MG63 (cell line): ENCODE data around the gene SHKBP1. TPM values are rescaled to one million over a fixed set of nuclear protein-coding genes. Genes with fewer than 3 reads are reported as not detected.

Experiments
- DNase-seq: peaks from one replicate; pipeline ENCODE4 v3.0.0-alpha.2; 2020
- H3K27me3 ChIP-seq: fragments of 250-450 bp; sonication (Bioruptor Pico); 2 replicates; pipeline ENCODE4 v1.5.1; 2020; ENCODE audit warnings: mild to moderate bottlenecking, moderate library complexity
- H3K36me3 ChIP-seq: fragments of 250-450 bp; sonication (Bioruptor Pico); 2 replicates; pipeline ENCODE4 v1.5.1; 2020; ENCODE audit warnings: mild to moderate bottlenecking, moderate library complexity
- H3K4me3 ChIP-seq: fragments of 250-450 bp; sonication (Bioruptor Pico); 2 replicates; pipeline ENCODE4 v1.5.1; 2020; ENCODE audit warnings: mild to moderate bottlenecking, moderate library complexity
- H3K9me3 ChIP-seq: fragments of 250-450 bp; sonication (Bioruptor Pico); 2 replicates; pipeline ENCODE4 v1.5.1; 2020; ENCODE audit warnings: mild to moderate bottlenecking, moderate library complexity
- total RNA-seq: library from RNA; depleted of rRNA; stranded (reverse); fragments of >200 nt; shearing (Covaris generic); gene quantifications from 2 replicates; pipeline ENCODE4 v1.2.3, GENCODE V29; 2014; ENCODE audit warnings: low replicate concordance; rRNA removed

SHKBP1 gene
- total RNA-seq, 1 experiment from 2014 or later: 105 TPM

DNA sequence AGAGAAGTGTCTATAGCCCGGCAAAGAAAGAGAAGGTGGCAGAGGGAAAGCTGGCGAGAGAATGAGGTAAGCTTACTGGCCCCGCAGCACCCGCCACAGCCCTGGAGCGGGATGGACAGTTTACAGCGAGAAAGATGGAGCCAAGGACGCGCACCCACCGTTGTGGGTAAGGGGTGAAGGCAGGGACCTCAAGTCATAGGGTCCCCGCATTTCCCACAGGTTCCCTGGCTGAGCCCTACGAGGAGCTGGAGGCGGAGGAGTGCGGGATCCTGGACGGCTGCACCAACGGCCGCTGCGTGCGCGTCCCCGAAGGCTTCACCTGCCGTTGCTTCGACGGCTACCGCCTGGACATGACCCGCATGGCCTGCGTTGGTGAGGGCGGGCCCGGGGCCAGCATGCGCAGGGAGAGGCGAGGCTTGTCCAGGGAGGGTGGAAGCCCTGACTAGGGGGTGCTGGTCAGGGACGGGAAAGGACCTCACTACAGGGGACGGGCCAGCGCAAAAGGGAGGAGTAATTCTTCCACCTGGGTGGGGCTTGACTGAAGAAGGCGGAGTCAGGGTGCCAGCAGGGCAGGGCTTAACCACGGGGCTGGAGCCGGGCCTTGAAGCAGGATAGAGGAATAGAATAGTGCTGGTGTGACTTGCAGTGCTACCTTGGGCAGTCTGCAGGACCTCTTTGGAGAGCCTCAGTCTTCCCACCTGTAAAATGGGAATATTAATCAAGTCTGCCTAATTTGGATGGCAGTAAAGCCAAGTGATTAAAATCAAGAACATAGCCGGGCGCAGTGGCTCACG lies 51.0 kb downstream of the SHKBP1 start:
- no peak for DNase-seq
- Histone ChIP-seq H3K27me3 (no peaks in the 10 kb centered on the region), H3K36me3 (peaks cover 74% of the 10 kb centered on the region), H3K9me3 (no peaks in the 10 kb centered on the region), H3K4me3 (no peak overlapping the region)

- no peaks in the 10 kb centered on the region for H3K27me3 ChIP-seq
- H3K36me3 ChIP-seq: peaks cover 58% of the 10 kb centered on the region
- no peaks in the 10 kb centered on the region for H3K9me3 ChIP-seq
- no peak overlapping the region for H3K4me3 ChIP-seq
- no peak for DNase-seq
These were observed 52.7 kb downstream of the SHKBP1 start for GRCh38 chr19:40629346-40629745.

- no peaks in the 10 kb centered on the region for H3K9me3 ChIP-seq
- peaks cover 47% of the 10 kb centered on the region for H3K36me3 ChIP-seq
- H3K27me3 ChIP-seq: no peaks in the 10 kb centered on the region
- no peak for DNase-seq
- no peak overlapping the region for H3K4me3 ChIP-seq
These were observed 54.0 kb downstream of the SHKBP1 start for GRCh38 chr19:40630571-40631160.

- Histone ChIP-seq H3K4me3 (no peak overlapping the region), H3K9me3 (no peaks in the 10 kb centered on the region), H3K27me3 (no peaks in the 10 kb centered on the region), H3K36me3 (peaks cover 32% of the 10 kb centered on the region)
- no peak for DNase-seq
These were observed 55.8 kb downstream of the SHKBP1 start for GRCh38 chr19:40632311-40633036.

- peaks cover 25% of the 10 kb centered on the region for H3K36me3 ChIP-seq
- H3K4me3 ChIP-seq: no peak overlapping the region
- peak; percentile 49 for DNase-seq
These were observed 56.5 kb downstream of the SHKBP1 start for GRCh38 chr19:40633207-40633606.

DNA sequence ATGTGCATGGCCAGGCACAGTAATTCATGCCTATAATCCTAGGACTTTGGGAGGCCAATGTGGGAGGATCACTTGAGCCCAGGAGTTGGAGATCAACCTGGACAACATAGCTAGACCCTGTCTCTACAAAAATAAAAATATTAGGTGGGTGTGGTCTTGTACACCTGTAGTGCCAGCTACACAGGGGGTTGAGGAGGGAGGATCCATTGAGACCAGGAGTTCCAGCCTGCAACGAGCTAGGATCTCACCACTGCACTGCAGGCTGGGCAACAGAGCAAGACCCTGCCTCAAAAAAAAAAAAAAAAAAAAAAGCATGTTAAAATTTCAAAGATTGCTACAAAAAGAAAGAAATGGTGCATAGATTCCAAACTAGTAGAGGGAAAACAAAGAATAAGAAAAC lies 61.7 kb downstream of the SHKBP1 start:
- DNase-seq: no peak
- no peaks in the 10 kb centered on the region for H3K9me3 ChIP-seq
- H3K4me3 ChIP-seq: no peak overlapping the region
- no peaks in the 10 kb centered on the region for H3K27me3 ChIP-seq
- H3K36me3 ChIP-seq: no peaks in the 10 kb centered on the region

More at GRCh38 chr19:40633207-40633606, 56.5 kb downstream of the SHKBP1 start:
- Histone ChIP-seq H3K9me3 (no peaks in the 10 kb centered on the region), H3K27me3 (no peaks in the 10 kb centered on the region)

- DNase-seq: no peak
- H3K4me3 ChIP-seq: no peak overlapping the region
- H3K36me3 ChIP-seq: no peaks in the 10 kb centered on the region
- H3K9me3 ChIP-seq: no peaks in the 10 kb centered on the region
- no peaks in the 10 kb centered on the region for H3K27me3 ChIP-seq
These were observed 62.9 kb downstream of the SHKBP1 start for GRCh38 chr19:40639638-40639982.

DNA sequence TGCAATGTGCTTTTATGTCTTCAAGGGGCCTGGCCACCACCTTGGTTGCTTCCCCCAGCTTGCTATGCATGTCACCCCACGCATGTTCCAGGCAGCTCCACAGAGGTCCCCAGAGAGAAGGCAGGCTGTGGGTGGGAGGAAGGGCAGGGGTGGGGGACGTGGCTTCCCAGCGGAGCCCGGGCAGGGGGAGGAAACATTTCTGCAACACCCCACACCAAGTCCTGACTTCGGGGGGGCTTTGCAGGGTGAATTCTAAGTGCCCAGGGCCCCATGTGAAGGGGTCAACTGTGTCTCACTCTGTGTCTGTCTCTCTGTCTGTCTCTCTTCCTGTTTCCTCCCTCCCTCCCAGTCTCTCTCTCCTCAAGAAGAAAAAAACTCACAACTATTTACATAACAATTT lies 64.1 kb downstream of the SHKBP1 start:
- H3K36me3 ChIP-seq: no peaks in the 10 kb centered on the region
- no peaks in the 10 kb centered on the region for H3K27me3 ChIP-seq
- H3K4me3 ChIP-seq: no peak overlapping the region
- no peak for DNase-seq
- no peaks in the 10 kb centered on the region for H3K9me3 ChIP-seq

Other genes starting within 250 kb of the SHKBP1 start
- gene C19orf47, start 228.5 kb upstream of the SHKBP1 start, total RNA-seq: 27.0 and 37.3 TPM in 2 replicates
- gene PLD3, start 228.2 kb upstream of the SHKBP1 start, total RNA-seq: 141 and 144 TPM in 2 replicates
- gene HIPK4, start 186.7 kb upstream of the SHKBP1 start, total RNA-seq: 0.22 and 0.69 TPM in 2 replicates
- gene PRX, start 163.5 kb upstream of the SHKBP1 start, total RNA-seq: 5.6 and 6.3 TPM in 2 replicates
- 19.1 and 35.3 TPM in 2 replicates for gene SERTAD1, start 150.9 kb upstream of the SHKBP1 start, total RNA-seq
- gene SERTAD3, start 132.5 kb upstream of the SHKBP1 start, total RNA-seq: 15.9 and 38.3 TPM in 2 replicates
- gene BLVRB, start 111.1 kb upstream of the SHKBP1 start, total RNA-seq: 140 and 179 TPM in 2 replicates
- gene SPTBN4, start 109.9 kb upstream of the SHKBP1 start, total RNA-seq: 0.16 and 3.0 TPM in 2 replicates
- 12.9 and 26.5 TPM in 2 replicates for gene LTBP4, start 24.5 kb downstream of the SHKBP1 start, total RNA-seq
- 42.1 and 42.8 TPM in 2 replicates for gene NUMBL, start 113.8 kb downstream of the SHKBP1 start, total RNA-seq
- gene COQ8B, start 140.0 kb downstream of the SHKBP1 start, total RNA-seq: 44.6 and 462 TPM in 2 replicates
- gene ITPKC, start 140.2 kb downstream of the SHKBP1 start, total RNA-seq: 22.3 and 23.8 TPM in 2 replicates
- gene ACTMAP, start 173.6 kb downstream of the SHKBP1 start, total RNA-seq: 0.95 and 3.6 TPM in 2 replicates
- gene SNRPA, start 174.3 kb downstream of the SHKBP1 start, total RNA-seq: 66.4 and 68.4 TPM in 2 replicates
- gene MIA, start 198.6 kb downstream of the SHKBP1 start, total RNA-seq: not detected in 2 replicates
- 34.4 and 41.2 TPM in 2 replicates for gene RAB4B, start 201.4 kb downstream of the SHKBP1 start, total RNA-seq
- 63.2 and 140 TPM in 2 replicates for gene EGLN2, start 222.3 kb downstream of the SHKBP1 start, total RNA-seq